ENCODE measurements around the gene UBR3.

DNA sequence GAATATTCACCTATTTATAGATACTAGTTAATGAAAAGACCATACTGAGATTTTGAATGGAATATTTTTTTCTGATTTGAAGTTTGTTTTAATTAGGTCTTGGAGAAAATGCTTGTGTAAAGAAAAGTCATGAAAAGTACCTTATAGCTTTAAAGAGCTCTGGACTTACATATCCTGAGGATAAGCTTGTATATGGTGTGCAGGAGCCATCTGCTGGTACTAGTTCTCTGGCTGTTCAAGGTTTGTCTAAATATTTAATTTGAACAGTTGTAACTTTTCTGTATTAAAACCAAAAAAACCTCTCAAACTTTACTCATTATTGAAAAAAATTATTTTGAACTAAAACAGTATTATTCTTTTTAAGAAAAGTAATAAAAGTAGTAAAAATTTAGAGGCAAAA lies 50.1 kb downstream of the UBR3 start:
- TF ChIP-seq, protein P1, sequence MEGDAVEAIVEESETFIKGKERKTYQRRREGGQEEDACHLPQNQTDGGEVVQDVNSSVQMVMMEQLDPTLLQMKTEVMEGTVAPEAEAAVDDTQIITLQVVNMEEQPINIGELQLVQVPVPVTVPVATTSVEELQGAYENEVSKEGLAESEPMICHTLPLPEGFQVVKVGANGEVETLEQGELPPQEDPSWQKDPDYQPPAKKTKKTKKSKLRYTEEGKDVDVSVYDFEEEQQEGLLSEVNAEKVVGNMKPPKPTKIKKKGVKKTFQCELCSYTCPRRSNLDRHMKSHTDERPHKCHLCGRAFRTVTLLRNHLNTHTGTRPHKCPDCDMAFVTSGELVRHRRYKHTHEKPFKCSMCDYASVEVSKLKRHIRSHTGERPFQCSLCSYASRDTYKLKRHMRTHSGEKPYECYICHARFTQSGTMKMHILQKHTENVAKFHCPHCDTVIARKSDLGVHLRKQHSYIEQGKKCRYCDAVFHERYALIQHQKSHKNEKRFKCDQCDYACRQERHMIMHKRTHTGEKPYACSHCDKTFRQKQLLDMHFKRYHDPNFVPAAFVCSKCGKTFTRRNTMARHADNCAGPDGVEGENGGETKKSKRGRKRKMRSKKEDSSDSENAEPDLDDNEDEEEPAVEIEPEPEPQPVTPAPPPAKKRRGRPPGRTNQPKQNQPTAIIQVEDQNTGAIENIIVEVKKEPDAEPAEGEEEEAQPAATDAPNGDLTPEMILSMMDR (IDR thresholded peaks at IDR 0.05): peak in 1 of 6 experiments; percentile 6
- no peak for TF ChIP-seq EP300 (IDR thresholded peaks at IDR 0.05)
